HL-60/S4 (cell line): Measurements from ENCODE around the gene CCNB1IP1.
"Not testable (repeated sequence)": the region's sequence is repeated elsewhere in the genome, so short reads cannot be mapped to it uniquely, and the experiment has no call there.

Source experiments
- in situ Hi-C: fragments of 300-500 bp; cut with MboI; formaldehyde crosslinking; loops from 2 replicates; pipeline ENCODE4 v1.14.3; 2022; ENCODE audit warnings: low sequenced_read_pairs

Gene CCNB1IP1

GRCh38 chr14:20334017-20334416 is 938 bp upstream of the CCNB1IP1 start:
- in situ Hi-C loops: loop anchor here (5.0 to 25.0 kb wide), 2 partner anchors 278 to 528 kb away; no protein-coding TSS in a partner anchor

DNA sequence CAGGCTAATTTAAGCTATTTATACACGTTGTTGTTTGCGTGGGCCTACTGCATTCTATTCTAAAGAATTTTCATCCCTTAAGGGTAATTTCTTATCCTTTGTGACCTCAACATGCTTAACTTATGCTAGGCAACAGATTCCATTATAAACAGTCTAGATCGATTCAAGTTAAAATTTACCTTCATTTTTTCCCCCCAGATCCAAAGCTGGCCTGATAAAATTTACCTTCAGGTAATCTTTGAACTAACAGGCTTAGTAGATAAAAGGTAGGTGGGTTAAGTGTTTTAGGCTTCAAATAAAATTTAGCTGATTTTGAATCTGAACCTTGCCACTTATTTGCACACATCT is 389 bp upstream of the CCNB1IP1 start:
- in situ Hi-C loops: loop anchor here (5.0 to 25.0 kb wide), 2 partner anchors 279 to 529 kb away; no protein-coding TSS in a partner anchor

- in situ Hi-C loops: loop anchor here (5.0 to 25.0 kb wide), 2 partner anchors 280 to 530 kb away; no protein-coding TSS in a partner anchor
Observed at GRCh38 chr14:20332431-20332787, 670 bp downstream of the CCNB1IP1 start.

DNA sequence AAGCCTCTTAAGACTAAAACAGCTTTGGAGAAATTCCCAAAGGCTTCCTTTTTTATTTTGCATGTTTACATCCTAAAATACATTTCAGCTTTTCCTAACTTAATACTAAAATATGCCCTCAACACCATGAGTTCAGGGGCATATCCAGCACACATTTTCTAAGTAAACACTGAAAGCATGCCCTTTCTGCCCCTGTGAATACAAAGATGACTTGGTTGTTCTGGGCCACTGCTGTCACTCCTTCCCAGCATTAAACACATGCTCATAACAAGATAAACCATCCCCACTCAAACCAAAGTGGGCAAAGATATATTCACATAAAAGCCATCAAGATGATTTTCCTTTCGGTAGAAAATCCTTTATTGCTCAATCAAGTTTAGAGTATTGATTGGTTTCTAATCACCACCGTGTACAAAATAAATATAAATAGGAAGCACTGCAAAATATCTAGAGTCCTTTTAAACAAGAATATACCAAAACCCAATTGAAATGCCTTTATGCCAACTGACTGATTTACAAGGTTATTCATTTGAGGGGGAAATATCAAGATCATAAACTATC is 1.9 kb downstream of the CCNB1IP1 start:
- in situ Hi-C loops: loop anchor here (5.0 to 25.0 kb wide), 2 partner anchors 281 to 531 kb away; no protein-coding TSS in a partner anchor

DNA sequence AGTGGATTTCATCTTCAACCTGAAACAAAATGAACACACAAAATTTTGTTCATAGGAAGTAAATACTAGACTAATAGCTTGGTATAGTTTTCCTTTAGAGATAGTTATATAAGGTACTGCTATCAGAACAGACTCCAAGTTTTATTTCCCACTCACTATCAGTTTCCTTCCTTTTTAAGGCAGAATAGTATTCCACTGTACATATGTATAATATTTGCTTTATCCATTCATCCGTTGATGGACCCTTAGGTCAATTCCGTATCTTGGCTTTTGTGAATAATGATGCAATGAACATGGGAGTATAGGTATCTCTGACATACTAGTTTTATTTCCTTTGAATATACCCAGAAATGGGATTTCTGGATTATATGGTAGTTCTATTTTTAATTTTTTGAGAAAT is 3.7 kb downstream of the CCNB1IP1 start:
- in situ Hi-C loops: loop anchor here (25.0 kb wide), 1 partner anchor 533 kb away; no protein-coding TSS in a partner anchor

GRCh38 chr14:20328705-20329104 is 4.4 kb downstream of the CCNB1IP1 start:
- in situ Hi-C loops: loop anchor here (25.0 kb wide), 1 partner anchor 534 kb away; no protein-coding TSS in a partner anchor

- in situ Hi-C loops: loop anchor here (25.0 kb wide), 1 partner anchor 535 kb away; no protein-coding TSS in a partner anchor
Observed at GRCh38 chr14:20327005-20327869, 5.8 kb downstream of the CCNB1IP1 start.

GRCh38 chr14:20317720-20318119 is 15.4 kb downstream of the CCNB1IP1 start:
- in situ Hi-C loops: no loop called here

DNA sequence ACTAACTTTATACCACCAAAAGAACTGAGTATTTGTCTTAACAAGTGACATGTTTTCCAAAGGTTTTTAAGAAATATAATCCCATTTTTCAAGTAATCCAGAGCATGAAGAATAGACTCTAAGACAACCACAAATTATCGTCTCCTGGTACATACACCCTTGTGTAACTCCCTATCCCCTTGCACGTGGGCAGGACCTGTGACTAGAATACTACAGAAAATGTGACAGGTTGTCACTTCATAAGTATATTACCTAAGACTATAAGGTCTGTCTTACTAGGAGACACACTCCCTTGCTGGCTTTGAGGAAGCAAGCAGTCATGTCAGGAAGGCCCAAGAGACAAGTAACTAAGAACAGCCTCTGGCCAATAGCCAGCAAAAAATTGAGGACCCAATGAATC is 19.1 kb downstream of the CCNB1IP1 start:
- in situ Hi-C loops: no loop called here

DNA sequence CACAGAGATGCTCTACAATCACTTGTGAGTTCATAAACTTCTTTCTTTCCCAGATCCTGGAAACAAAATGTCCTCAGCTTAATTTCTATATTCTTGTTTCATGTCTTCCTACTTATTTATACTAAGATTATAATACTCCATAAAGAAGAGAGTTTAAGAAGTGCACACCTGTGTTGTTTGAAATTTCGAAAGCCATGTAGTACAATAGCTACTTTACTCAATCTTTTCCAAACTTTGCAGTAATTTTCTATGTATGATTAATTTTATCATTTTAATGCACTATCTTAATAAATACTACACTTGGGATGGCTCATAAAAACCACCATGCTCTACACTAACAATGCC is 27.0 kb downstream of the CCNB1IP1 start:
- in situ Hi-C loops: no loop called here

GRCh38 chr14:20305265-20306078 is 27.6 kb downstream of the CCNB1IP1 start, which contains the start of gene TTC5:
TSS of gene TTC5 (minus strand) at chr14:20305951. CDS start at chr14:20305937, 14 bp downstream.
- in situ Hi-C loops: no loop called here

DNA sequence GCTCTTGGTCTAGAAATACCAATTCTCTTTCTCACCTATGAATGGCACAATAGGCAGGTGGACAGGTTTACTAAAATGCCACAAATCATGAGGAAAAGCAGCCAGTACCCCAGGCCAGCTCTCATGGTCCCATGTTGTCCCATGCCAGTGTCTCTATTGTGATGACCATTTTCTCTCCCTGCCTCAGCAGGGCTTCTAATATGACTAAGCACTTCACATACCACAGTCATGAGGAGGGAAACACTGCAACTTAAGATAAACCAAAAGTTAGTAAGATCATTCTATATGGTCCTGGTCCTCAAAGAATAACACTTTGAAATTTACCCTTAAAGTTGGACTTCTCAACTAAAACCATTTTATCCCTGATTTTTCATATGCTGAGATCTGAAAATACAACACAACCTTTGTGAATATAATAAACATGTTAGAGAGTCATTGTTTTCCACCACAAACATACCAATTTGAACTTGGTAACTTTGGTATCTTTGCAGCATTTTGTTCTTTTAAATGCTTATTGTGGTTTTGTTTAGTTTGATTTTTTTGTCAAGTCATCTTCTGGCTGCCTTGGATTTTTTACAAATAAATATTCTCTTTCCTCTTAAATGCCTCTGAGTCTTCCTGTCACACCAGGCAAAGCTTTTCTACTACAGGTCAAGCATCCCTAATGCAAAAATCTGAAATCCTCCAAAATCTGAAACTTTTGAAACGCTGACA is 30.9 kb downstream of the CCNB1IP1 start:
- in situ Hi-C loops: no loop called here

- in situ Hi-C loops: no loop called here
Observed at GRCh38 chr14:20295067-20295466, 38.0 kb downstream of the CCNB1IP1 start.

DNA sequence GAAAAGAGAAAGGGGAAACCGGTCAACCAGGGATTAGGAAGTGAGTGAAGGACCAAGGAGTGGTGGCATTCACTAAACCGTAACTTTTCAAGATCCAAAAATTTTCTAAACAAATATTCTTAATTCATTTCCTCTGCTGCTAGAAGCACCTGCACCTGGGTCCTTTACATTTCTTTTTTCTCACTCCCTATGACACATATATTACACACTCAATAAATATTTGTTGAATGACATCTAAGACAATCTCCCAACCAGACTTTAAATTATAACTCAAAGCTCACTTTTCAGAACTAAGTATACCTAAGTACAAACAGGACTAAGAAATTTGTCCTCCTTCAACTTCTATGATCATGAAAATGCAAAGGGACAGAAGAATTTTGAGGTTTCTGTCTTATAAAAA is 38.4 kb downstream of the CCNB1IP1 start:
- in situ Hi-C loops: no loop called here

DNA sequence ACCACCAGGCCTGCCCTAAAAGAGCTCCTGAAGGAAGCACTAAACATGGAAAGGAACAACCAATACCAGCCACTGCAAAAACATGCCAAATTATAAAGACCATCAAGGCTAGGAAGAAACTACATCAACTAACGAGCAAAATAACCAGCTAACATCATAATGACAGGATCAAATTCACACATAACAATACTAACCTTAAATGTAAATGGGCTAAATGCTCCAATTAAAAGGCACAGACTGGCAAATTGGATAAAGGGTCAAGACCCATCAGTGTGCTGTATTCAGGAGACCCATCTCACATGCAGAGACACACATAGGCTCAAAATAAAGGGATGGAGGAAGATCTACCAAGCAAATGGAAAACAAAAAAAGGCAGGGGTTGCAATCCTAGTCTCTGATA is 51.1 kb downstream of the CCNB1IP1 start:
- in situ Hi-C loops: not testable (repeated sequence)

DNA sequence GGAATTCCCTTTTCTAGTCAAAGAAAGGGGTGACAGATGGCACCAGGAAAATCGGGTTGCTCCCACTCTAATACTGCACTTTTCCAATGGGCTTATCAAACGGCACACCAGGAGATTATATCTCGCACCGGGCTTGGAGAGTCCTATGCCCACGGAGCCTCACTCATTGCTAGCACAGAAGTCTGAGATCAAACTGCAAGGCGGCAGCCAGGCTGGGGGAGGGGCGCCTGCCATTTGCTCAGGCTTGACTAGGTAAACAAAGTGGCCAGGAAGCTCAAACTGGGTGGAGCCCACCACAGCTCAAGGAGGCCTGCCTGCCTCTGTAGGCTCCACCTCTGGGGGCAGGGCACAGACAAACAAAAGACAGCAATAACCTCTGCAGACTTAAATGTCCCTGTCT is 52.8 kb downstream of the CCNB1IP1 start:
- in situ Hi-C loops: not testable (repeated sequence)

DNA sequence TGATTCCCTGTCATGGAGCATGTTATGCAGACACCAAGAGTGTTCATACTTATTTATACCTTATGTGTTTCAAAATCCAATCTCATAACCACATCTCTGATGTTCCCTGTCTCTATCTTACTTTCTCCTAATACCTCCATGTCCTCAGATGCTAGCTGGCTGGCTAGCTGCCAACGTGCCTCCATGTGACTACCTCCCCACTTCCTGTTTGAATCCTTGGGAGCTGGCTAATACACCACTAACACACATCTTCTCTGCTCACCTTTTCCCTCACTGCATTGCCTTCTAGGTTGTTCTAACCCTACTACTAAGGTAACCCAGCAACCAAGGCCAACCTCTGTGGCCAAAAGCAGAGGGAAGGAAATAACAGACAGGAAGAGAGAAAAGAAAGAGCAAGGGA is 54.7 kb downstream of the CCNB1IP1 start:
- in situ Hi-C loops: no loop called here

GRCh38 chr14:20277409-20277808 is 55.7 kb downstream of the CCNB1IP1 start:
- in situ Hi-C loops: no loop called here

DNA sequence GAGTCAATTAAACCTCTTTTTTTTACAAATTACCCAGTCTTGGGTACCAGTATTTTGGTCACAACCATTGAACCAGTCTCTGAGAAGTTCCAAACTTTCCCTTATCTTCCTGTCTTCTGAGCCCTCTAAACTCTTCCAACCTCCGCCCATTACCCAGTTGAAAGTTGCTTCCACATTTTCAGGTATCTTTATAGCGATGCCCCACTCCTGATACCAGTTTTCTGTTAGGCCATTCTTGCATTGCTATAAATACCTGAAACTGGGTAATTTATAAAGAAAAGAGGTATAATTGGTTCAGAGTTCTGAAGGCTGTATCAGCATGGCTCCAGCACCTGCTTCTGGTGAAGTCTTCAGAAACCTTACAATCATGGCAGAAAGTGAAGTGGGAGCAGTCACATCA is 59.0 kb downstream of the CCNB1IP1 start:
- in situ Hi-C loops: no loop called here

GRCh38 chr14:20264361-20264760 is 68.7 kb downstream of the CCNB1IP1 start:
- in situ Hi-C loops: not testable (repeated sequence)
